CD1c-positive myeloid dendritic cell (primary cell): Measurements from ENCODE around the gene SMURF2.
"Not testable (repeated sequence)": the region's sequence is repeated elsewhere in the genome, so short reads cannot be mapped to it uniquely, and the experiment has no call there.

Experiments used
- DNase-seq: peaks from one replicate; pipeline ENCODE4 v3.0.0-alpha.2; 2016; ENCODE audit errors: extremely low spot score

SMURF2 gene

DNA sequence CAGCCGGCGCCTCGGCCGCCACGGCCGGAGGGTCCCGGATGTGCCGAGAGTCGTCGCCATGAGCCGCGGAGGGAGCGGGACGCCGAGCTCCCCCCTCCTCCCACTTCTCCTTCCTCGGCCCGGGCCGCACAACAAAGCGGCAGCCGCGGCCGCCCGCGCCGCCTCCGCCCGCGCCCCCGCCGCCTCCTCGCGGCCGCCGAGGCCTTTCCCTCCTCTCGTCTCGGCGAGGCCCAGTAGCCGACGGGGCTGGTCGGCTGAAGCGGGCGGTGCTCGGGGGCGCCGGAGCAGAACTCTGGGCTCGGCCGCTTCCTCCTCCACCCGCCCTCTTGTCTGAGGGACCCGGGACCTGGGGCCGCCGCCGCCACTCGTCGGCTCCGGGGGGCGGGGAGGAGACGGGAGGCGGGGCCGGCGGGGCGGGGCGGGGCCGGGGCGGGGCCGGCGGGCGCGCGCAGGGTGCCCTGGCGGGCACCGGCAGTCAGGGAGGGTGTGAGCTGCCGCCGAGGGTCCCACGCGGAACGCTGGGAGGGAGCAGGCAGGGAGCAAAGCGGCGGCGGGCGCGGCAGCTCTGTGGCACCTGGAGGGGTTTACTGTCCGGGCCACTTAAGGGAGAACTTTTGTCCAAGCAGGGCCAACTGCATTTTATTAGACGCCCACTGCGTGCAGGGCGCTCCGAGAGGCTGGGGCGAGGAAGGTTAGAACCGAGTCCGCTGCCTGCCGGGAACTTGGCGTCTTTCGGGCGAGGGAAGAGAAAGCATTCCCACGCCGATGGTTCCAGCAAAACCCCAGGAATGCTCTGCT lies at the start of gene SMURF2:
Gene SMURF2, minus strand, starts transcription at position 332 of the 798 bp plus-strand sequence. CDS start 427 bp downstream, outside the sequence.
- peak; percentile 88 for DNase-seq

DNA sequence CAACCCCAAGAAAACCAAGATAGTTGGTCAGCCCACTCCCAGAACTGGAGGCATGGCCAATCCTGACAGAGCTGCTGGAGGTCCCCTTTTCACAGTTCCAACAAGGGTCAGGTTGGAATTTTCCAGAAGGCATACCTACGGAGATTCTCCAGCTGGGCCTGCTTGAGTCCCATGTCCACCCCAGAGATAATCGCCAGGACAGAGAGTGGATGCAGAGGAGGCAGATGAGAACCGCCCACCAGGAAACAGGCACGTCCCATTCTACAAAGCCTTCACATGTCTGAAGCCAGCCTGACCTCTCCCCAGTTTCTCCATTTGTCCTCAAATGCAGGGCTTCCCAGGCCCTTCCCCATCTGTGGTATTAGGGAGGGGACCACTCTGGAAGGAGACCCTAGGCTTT lies 47.4 kb upstream of the SMURF2 start:
- DNase-seq, result no peak

- DNase-seq, result peak; percentile 89
Observed at GRCh38 chr17:64707050-64707591, 45.0 kb upstream of the SMURF2 start.

- peak; percentile 57 for DNase-seq
Observed at GRCh38 chr17:64706224-64707049, 44.3 kb upstream of the SMURF2 start.

DNA sequence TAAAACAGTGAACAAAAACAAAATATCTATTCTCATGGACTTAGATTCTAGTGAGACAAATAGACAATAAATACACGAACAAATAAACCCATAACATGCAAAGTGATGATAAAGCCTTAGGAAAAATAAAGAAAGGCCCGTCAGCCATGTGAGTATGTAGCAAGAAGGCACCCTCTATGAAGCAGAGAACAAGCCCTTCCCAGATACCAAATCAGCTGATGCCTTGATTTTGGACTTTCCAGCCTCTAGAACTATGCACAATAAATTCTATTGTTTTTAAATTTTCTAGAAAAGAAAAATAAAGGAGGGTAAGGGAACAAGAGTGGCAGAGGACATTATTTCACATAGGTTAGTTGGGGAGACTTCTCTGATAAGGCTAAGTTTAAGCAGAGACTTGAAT lies 40.7 kb upstream of the SMURF2 start:
- DNase-seq, result no peak

DNA sequence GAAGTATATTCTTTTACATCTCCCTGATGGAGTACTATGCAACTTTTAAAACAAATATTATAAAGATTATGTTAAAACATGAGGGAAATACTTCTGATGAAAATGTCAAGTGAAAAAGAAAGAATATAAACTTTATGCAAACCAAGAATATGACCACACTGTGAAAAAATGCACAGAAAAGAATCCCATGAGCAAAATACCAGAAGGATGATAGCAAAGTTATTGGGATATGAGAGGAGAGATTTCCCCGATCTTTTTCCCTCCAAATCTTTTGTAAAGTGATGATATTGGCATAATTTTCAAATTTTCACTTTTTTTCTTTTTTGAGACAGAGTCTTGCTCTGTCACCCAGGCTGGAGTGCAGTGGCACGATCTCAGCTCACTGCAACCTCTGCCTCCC lies 36.6 kb upstream of the SMURF2 start:
- no peak for DNase-seq

DNA sequence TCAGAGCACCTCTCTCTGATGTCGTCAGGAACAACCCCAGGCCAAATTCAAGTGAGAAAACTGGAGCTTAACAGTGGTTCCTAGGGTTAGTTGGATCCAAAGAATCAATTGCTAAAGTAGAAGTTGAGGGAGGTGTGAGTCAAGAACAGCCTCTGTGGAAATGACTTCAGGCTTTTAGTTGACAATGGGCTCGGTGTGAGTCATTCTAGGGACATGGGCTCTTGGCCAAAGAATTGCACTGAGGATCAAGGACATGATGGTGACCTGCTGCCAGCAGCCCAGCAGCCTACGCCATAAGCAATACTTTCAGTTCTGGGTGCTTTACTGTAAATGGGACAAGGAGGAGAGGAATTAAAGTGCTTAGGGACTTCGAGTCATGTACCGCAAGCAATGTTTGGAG lies 32.1 kb upstream of the SMURF2 start:
- peak; percentile 95 for DNase-seq

DNA sequence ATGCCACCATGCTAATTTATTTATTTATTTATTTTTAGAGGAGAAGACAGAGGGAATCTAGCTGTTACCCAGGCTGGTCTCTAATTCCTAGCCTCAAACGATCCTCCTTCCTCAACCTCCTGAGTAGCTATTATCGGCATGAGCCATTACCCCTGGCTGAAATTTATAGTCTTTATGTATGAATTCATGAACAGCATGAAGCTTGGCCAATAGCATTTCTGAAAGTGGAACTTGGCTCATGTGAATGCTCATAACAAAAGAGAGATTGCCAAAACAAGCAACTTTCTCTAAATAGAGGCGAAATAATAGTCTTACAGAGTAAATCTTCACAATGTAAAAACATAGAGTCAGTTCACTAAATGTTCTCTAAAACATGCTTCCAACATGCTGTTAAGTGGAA lies 30.1 kb upstream of the SMURF2 start:
- no peak for DNase-seq

GRCh38 chr17:64689106-64689505 lies 27.0 kb upstream of the SMURF2 start:
- DNase-seq, result no peak

- DNase-seq, result no peak
Observed at GRCh38 chr17:64688481-64688880, 26.4 kb upstream of the SMURF2 start.

GRCh38 chr17:64687961-64688360 lies 25.9 kb upstream of the SMURF2 start:
- no peak for DNase-seq

DNA sequence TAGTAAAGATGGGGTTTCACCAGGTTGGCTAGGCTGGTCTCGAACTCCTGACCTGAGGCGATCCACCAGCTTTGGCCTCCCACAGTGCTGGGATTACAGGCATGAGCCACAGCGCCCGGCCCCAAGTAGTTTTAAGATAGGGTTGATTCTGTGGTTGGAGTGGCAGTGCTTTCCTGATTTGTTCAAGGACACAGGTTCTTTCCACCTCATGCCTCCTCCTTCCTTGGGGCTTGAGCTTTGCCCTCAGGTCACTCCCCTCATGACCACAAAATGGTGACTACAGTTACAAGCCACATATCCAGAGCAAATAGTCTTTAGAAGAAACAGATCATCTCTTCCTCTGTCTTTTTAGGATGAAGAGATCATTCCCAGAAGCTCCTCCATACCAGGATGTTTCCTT lies 25.3 kb upstream of the SMURF2 start:
- DNase-seq, result no peak

DNA sequence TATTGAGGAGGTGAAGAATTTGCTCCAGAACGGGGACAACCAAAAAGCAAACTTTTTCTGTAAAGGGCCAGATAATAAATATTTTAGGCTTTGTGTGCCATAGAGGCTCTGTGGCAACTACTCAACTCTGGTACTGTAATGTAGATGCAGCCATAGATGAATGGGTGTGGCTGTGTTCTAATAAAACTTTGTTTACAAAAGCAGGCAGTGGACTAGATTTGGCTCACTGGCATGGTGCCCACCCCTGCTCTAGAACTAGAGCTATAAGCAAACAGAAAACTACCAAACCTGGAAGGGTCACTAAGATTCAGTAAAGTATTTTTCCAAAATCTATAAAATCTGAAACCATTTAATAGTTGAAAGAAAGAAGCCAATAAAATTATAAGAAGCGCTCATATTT lies 24.6 kb upstream of the SMURF2 start:
- no peak for DNase-seq

DNA sequence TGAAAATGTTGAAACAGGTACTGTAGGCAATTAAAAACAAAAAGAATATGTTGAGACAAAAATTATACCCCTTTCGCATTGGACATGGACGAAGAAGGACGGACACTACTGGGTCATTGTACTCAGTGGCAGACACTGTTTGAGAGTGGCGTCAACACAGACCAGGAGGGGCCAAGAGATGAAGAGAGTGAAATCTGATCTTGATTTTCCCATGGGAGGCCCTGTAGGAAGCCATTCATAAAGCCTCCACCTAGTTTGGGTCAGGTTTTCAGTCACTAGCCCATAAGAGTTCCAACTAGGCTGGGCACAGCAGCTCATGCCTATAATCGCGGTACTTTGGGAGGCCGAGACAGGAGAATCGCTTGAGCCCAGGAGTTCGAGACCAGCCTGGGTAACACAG lies 23.6 kb upstream of the SMURF2 start:
- DNase-seq, result no peak

GRCh38 chr17:64683796-64684195 lies 21.7 kb upstream of the SMURF2 start:
- no peak for DNase-seq

DNA sequence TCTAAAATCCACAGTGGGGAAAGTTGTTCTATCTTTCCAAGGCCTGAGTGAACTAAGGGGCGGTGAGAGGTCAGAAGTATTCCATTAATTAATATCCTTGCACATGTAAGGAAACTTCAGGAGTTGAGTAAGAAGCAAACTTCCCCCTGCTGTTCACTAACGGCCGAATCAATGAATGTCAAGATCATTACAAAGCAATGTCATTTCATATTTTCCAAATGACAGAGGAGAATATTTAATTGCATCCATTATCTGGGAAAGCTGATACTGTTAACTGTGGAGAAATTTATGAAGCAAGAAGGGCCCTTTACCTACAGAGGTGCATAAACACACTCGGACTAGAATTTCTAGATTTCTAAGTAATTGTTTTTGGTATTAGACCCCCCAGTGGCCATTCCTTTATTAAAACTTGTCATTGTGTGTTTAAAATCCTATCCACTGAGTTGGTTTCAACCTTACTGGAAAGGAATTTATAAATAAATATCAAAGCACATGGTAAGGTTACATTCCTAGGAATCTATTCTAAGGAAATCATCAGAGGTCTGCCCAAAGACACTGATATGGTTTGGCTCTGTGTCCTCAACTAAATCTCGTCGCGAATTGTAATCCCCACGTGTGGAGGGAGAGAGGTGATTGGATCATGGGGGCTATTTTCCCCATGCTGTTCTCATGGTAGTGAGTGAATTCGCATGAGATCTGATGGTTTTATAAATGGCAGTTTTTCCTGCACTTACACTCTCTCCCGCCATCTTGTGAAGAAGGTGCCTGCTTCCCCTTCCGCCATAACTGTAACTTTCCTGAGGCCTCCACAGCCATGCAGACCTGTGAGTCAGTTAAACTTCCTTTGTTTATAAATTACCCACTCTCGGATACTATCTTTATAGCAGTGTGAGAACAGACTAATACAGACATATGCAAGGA lies 20.4 kb upstream of the SMURF2 start:
- no peak for DNase-seq

DNA sequence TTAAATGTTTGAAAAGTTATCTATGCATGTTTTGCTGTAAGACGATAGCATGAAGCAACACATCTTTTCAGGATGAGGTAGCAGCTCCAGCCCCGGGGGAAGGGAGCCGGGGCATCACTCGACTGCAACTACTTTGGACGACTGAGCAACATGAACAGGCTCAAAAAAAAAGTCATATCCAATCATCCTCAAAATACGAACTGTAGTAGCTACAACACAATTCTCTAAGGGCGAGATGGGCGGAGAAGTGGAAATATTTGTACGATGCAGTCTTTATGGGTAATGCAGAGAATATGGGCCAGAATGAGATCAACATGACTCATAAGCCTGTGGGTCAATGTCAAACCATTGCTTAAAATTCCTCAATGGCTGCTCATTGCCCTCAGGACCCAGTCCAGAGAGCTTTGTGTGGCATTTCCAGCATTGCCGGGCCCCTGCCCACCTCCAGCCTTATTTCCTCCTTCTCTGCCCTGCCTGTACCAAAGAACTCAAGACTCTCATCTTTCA lies 17.7 kb upstream of the SMURF2 start:
- DNase-seq, result no peak

GRCh38 chr17:64676763-64677162 lies 14.7 kb upstream of the SMURF2 start:
- no peak for DNase-seq

- not testable (repeated sequence) for DNase-seq
Observed at GRCh38 chr17:64670843-64671590, 8.9 kb upstream of the SMURF2 start.

GRCh38 chr17:64667807-64668721 lies 6.0 kb upstream of the SMURF2 start:
- DNase-seq, result not testable (repeated sequence)
